IPS-18a (cell line): Measurements from ENCODE around the gene MACROD2.
"Not testable (repeated sequence)": the region's sequence is repeated elsewhere in the genome, so short reads cannot be mapped to it uniquely, and the experiment has no call there.

Experiments used
- H3K27ac ChIP-seq: one replicate; pipeline ENCODE4 v1.5.1; 2013; ENCODE audit warnings: low read length
- H3K27me3 ChIP-seq: one replicate; pipeline ENCODE4 v1.6.1; 2013; ENCODE audit warnings: mild to moderate bottlenecking, low read length; ENCODE audit not compliant: control insufficient read depth, insufficient read depth
- H3K36me3 ChIP-seq: one replicate; pipeline ENCODE4 v1.6.1; 2013; ENCODE audit warnings: low read depth, low read length; ENCODE audit not compliant: control insufficient read depth
- H3K4me1 ChIP-seq: one replicate; pipeline ENCODE4 v1.6.1; 2013; ENCODE audit warnings: low read depth, low read length; ENCODE audit not compliant: control insufficient read depth
- H3K4me3 ChIP-seq: one replicate; pipeline ENCODE4 v1.5.1; 2013; ENCODE audit warnings: low read length
- H3K9ac ChIP-seq: one replicate; pipeline ENCODE4 v1.6.1; 2013; ENCODE audit warnings: mild to moderate bottlenecking, low read length, moderate library complexity
- H3K9me3 ChIP-seq: one replicate; pipeline ENCODE4 v1.6.1; 2013; ENCODE audit warnings: low read depth, low read length; ENCODE audit not compliant: control insufficient read depth

MACROD2 gene

DNA sequence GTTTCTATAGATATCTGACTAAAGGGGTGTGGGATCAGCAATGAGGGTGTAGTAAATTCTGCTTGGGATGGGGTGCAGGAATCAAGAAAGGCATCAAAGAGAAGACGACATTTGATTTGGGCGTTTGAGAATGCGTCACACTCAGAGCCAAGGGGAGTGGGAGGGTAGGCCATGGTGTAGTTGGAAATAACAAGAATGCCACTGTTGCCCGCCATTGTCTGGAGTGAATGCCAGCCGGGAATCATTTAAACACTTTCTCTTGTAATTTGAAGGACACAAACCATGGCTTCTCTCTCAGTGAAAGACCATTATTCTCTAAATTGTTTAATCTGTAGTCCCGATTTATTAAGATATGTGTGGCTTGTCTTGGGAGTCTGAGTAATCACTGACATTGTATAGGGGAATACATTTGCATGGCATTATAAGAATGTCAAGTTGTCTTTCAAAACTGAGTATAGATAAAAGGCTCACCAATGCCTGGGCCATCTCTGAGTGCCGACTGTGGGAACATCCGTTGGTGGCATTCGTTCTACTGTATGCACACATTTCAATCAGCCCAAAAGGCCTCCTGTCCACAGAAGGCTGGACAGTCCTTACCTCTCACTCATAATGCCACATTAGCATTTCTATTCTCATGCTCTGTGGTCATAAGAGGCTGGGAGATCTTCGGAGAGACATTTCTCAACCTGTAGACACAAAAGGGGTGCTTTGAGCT lies 1800.1 kb downstream of the MACROD2 start:
- Histone ChIP-seq H3K27ac (no peak overlapping the region), H3K36me3 (no peaks in the 10 kb centered on the region), H3K4me1 (peaks cover 3% of the 10 kb centered on the region), H3K9me3 (no peaks in the 10 kb centered on the region), H3K27me3 (no peaks in the 10 kb centered on the region), H3K4me3 (no peak overlapping the region), H3K9ac (no peak overlapping the region)

GRCh38 chr20:15799871-15800270 lies 1804.6 kb downstream of the MACROD2 start:
- Histone ChIP-seq H3K4me1 (no peaks in the 10 kb centered on the region), H3K9ac (no peak overlapping the region), H3K4me3 (no peak overlapping the region), H3K27me3 (no peaks in the 10 kb centered on the region), H3K27ac (no peak overlapping the region), H3K9me3 (no peaks in the 10 kb centered on the region), H3K36me3 (no peaks in the 10 kb centered on the region)

DNA sequence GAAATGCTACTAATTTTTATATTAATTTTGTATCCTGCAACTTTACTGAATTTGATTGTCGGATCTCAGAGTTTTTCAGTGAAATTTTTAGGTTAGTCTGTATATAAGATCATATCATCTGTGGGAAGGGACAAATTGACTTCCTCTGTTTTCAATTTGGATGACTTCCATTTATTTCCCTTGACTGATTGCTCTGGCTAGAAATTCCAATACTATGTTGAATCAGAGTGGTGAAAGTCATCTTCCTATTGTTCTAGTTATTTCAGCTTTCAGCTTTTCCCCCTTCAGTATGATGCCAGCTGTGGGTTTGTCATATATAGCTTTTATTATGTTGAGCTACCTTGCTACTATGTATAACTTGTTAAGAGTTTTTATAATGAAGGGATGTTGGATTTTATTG lies 1806.7 kb downstream of the MACROD2 start:
- Histone ChIP-seq H3K36me3 (no peaks in the 10 kb centered on the region), H3K27ac (no peak overlapping the region), H3K4me3 (no peak overlapping the region), H3K4me1 (no peaks in the 10 kb centered on the region), H3K9ac (no peak overlapping the region), H3K9me3 (no peaks in the 10 kb centered on the region), H3K27me3 (no peaks in the 10 kb centered on the region)

DNA sequence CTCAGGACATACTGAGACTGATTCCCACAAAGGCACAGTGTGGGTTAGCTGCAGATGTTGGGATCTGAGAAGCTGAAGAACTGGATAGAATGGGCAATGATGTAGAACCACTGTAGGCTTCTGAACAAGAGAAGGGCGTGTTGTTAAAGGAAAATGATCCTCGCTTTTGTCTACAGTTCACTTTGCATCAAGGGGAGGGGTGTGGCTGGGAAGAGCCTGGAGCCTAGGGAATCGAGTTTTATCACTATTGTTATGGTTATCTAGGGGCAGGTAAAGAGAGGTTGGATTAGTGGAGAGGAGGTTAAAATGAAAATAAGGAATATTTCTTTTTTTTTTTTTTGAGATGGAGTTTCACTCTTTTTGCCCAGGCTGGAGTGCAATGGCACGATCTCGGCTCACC lies 1809.8 kb downstream of the MACROD2 start:
- Histone ChIP-seq H3K36me3 (no peaks in the 10 kb centered on the region), H3K9me3 (no peaks in the 10 kb centered on the region), H3K27ac (no peak overlapping the region), H3K27me3 (no peaks in the 10 kb centered on the region), H3K4me1 (no peaks in the 10 kb centered on the region), H3K9ac (no peak overlapping the region), H3K4me3 (no peak overlapping the region)

- H3K27ac ChIP-seq: no peak overlapping the region
- H3K9me3 ChIP-seq: no peaks in the 10 kb centered on the region
- no peak overlapping the region for H3K9ac ChIP-seq
- H3K36me3 ChIP-seq: no peaks in the 10 kb centered on the region
- H3K4me1 ChIP-seq: no peaks in the 10 kb centered on the region
- H3K27me3 ChIP-seq: no peaks in the 10 kb centered on the region
- no peak overlapping the region for H3K4me3 ChIP-seq
Observed at GRCh38 chr20:15806105-15806504, 1810.8 kb downstream of the MACROD2 start.

DNA sequence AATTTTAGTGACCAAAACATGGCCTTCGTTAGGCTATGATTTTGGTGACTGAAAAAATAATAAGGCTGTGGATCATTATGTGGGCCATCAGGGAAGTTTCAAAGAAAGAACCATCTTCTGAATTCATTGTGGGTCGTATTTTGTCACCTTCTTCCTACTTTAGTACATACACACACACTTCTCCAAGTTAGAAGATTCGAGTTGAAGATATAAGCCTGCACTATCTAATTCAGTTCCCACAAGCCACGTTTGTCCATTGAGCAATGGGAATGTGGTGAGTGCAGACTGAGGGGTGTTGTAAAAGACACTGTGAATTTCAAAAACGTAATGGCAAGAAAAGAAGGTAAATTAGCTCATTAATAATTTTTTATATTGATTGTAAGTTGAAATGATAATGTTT lies 1812.0 kb downstream of the MACROD2 start:
- Histone ChIP-seq H3K9ac (no peak overlapping the region), H3K9me3 (no peaks in the 10 kb centered on the region), H3K4me3 (no peak overlapping the region), H3K4me1 (no peaks in the 10 kb centered on the region), H3K27me3 (no peaks in the 10 kb centered on the region), H3K27ac (no peak overlapping the region), H3K36me3 (no peaks in the 10 kb centered on the region)

DNA sequence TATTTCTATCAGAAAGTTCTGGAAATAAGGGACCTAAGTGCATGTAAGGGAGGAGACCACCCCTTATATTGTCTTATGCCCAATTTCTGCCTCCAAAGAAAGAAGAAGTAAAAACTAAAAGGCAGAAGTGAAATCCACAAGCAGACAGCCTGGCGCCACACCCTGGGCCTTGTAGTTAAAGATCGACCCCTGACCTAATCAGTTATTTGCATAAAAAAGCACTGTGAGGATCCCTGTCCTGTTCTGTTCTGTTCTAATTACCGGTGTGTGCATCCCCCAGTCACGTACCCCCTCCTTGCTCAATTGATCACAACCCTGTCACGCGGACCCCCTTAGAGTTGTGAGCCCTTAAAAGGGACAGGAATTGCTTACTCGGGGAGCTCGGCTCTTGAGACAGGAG lies 1812.5 kb downstream of the MACROD2 start:
- not testable (repeated sequence) for H3K9me3 ChIP-seq

GRCh38 chr20:15811951-15812350 lies 1816.6 kb downstream of the MACROD2 start:
- Histone ChIP-seq H3K9me3 (no peaks in the 10 kb centered on the region), H3K9ac (no peak overlapping the region), H3K4me3 (no peak overlapping the region), H3K27ac (no peak overlapping the region), H3K36me3 (no peaks in the 10 kb centered on the region), H3K4me1 (no peaks in the 10 kb centered on the region), H3K27me3 (no peaks in the 10 kb centered on the region)

More for the DNA sequence above, 1812.5 kb downstream of the MACROD2 start:
- H3K9ac ChIP-seq, H3K27ac ChIP-seq, H3K4me3 ChIP-seq, H3K4me1 ChIP-seq, H3K36me3 ChIP-seq, H3K27me3 ChIP-seq: not testable (repeated sequence)

DNA sequence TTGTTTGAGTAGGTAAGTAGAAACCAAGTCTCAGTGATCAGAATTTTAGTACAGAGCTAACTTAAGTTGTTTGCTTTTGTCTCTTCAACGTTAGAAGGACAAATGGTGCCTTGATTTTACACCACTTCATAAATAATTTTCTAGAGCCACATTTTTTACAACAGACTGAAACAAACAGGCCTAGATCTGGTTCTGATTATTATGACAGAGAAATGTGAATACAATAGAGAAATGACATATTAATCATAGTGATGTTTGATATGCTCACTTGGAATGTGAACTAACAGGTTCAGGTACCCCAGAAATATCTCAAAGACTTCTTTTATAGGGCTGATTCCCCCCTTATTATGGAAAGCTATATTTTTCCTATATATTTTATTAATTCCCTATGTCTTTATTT lies 1817.4 kb downstream of the MACROD2 start:
- H3K9me3 ChIP-seq: no peaks in the 10 kb centered on the region

DNA sequence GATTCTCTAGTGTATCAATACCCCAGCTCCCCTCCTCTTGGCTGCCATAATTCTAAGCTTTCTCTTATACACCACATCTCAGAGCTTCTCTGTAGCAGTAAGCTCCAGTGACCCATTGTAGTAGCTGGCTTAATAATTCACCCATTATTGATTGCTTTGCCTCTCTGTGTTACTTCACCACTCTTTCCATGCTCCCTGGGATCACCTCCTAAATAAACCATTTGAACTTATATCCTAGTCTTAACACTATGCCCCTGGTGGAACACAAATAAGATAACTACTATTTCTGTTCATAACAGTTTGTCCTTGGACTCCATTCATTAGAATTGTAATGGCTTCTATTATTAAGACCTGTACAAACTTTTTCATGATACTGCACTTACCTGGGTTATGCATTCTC lies 1819.0 kb downstream of the MACROD2 start:
- Histone ChIP-seq H3K36me3 (no peaks in the 10 kb centered on the region), H3K4me3 (no peak overlapping the region), H3K9ac (no peak overlapping the region), H3K27me3 (no peaks in the 10 kb centered on the region), H3K27ac (no peak overlapping the region), H3K9me3 (no peaks in the 10 kb centered on the region), H3K4me1 (peaks cover 8% of the 10 kb centered on the region)

More for the DNA sequence above, 1817.4 kb downstream of the MACROD2 start:
- no peak overlapping the region for H3K9ac ChIP-seq
- H3K27ac ChIP-seq: no peak overlapping the region
- no peaks in the 10 kb centered on the region for H3K27me3 ChIP-seq
- no peaks in the 10 kb centered on the region for H3K4me1 ChIP-seq
- no peak overlapping the region for H3K4me3 ChIP-seq
- no peaks in the 10 kb centered on the region for H3K36me3 ChIP-seq

- Histone ChIP-seq H3K9ac (no peak overlapping the region), H3K4me1 (peaks cover 8% of the 10 kb centered on the region), H3K4me3 (no peak overlapping the region), H3K27me3 (no peaks in the 10 kb centered on the region), H3K9me3 (no peaks in the 10 kb centered on the region), H3K27ac (no peak overlapping the region), H3K36me3 (no peaks in the 10 kb centered on the region)
Observed at GRCh38 chr20:15814911-15815310, 1819.6 kb downstream of the MACROD2 start.

DNA sequence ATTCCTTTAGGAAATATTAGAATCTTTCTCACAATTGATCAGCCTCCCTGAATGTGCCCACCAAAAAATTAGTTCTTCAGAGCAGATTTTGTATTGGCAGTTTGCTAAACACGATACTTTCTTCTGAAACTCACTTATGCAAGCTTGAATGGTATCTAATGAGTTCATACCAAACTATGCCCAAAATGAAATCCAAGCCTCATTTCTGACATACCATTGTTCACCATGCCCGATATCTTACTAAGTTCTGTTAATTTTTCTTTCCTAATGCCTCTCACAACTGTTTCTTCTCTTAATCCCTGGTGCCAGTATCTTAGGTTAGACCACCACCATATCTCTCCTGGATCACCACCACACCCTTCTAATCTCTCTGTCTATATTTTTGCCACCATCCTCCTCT lies 1822.0 kb downstream of the MACROD2 start:
- Histone ChIP-seq H3K27ac (no peak overlapping the region), H3K4me3 (no peak overlapping the region), H3K27me3 (no peaks in the 10 kb centered on the region), H3K9ac (no peak overlapping the region), H3K4me1 (peaks cover 8% of the 10 kb centered on the region), H3K9me3 (no peaks in the 10 kb centered on the region), H3K36me3 (no peaks in the 10 kb centered on the region)
